GM15510 (cell line): ENCODE measurements around the gene RAVER2.

Experiments used
- POLR2A ChIP-seq: IDR thresholded peaks from 3 replicates; pipeline ENCODE4 v1.6.1; 2011; ENCODE audit warnings: borderline replicate concordance; ENCODE audit not compliant: insufficient read length; ENCODE audit errors: extremely low read depth

The RAVER2 gene

DNA sequence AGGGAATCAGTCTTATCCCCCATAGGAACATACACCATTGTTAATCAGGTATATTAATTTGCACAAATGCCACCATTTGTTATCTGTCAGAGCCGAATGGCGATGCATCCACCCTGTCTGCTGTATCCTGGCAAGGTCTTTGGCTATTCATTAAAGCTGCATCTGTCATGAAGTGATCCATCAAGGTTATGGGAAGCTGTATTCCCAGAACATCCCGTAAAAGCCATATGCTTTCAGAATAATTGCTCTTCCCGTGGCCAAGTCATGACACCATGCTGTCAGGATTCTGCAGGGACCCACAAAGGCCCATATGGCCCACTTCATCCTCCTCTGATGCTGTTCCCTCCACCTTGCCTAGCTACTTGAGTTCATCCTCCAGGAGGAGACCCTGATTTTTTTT lies 103.9 kb downstream of the RAVER2 start:
- TF ChIP-seq POLR2A, result no peak

DNA sequence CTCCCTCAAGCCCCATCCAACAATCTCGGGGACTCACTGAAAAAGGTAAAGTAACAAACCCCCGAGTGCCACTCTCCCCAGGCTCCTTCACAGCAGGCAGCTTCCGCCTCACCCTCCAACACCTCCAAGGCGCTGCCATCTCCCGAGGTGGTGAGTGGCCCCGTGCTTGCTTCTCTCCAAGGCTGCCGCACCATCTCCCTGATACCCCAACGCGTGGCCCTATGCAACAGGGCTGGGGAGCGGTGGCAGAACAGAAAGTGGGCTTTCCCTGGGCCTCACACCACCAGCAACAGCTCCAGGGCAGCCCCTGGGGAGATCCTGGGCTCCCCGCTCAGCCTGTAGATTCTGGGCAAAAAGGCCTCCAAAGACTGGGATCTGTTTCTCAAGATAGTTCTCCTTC lies 105.1 kb downstream of the RAVER2 start:
- TF ChIP-seq POLR2A, result no peak

GRCh38 chr1:64850846-64851245 lies 106.0 kb downstream of the RAVER2 start:
- TF ChIP-seq POLR2A, result no peak

DNA sequence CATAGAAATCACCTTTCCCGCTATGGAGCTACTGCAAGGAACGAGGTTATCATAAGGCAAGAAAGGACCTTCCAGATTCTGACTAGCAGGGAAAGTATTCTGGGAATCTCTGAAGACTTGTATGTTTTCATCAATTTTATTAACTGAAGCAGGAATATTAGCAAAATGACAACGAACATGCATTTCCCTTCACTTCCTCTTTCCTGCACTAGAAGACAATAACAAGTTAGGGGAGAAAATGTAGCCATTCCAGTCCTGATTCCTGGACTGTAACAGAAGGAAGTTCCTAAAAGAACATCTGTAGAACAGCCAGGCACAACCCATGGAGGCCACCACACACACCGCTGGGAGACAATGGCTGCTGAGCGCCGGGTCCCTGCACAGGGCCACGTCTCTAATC lies 106.8 kb downstream of the RAVER2 start:
- TF ChIP-seq POLR2A, result no peak

DNA sequence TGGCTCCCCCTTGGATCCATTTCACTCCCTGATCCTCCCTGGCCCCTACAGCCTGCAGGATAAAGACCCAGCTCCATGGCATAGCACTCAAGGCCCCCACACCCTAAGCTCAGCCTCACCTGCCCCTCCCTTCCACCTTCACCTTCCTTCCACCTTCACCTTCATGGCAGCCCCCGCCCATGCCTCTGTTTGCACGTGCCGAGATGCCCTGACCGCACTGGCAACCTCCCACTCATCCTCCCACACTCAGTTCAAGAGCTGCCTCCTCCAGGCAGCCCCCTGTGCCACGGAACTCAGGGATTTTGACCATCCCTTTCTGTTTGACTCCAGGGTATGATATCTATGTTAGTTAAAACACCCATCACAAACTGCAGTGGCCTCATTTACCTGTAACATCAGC lies 109.8 kb downstream of the RAVER2 start:
- no peak for TF ChIP-seq POLR2A

DNA sequence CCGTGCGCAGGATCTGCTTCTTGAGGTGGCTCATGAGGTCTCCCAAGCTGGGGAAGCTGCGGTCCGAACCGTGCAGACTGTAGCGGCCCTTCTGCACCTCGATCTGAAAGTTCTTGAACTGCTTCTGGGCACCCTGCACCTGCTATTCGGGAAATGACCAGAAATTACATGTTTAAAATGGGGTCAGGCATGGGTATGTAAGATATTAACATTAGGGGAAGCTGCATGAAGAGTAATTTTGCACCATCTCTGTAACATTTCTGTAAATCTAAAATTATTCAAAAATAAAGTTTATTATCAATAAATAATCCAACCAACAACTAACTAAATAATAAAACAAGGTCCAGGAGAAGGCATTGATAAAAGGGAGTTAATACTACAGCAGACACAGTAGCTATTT lies 110.7 kb downstream of the RAVER2 start:
- TF ChIP-seq POLR2A, result no peak

DNA sequence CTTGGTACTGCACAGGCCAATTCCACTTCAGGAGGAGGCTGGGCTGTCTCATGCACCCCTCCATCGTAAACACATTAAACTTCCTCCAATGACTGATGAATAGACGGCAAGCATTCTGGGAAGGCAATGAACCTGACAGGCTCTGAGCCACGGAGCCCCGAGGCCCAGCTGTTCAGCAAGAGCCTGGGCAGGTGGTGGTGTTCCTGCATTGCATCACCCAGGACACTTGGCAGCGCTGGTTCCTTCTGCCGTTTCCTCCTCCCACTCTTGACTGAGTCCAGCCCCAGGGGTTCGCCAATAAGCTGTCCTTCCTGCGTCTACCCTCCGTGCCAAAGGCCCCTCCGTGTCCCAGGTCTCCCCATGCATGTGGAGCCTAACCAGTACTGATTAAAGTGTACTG lies 111.7 kb downstream of the RAVER2 start:
- TF ChIP-seq POLR2A, result no peak

GRCh38 chr1:64857347-64857746 lies 112.5 kb downstream of the RAVER2 start:
- TF ChIP-seq POLR2A, result no peak

- no peak for TF ChIP-seq POLR2A
These were observed 116.7 kb downstream of the RAVER2 start for GRCh38 chr1:64861611-64862010.

GRCh38 chr1:64864018-64864940 lies 119.4 kb downstream of the RAVER2 start:
- TF ChIP-seq POLR2A, result no peak

GRCh38 chr1:64865105-64865757 lies 120.4 kb downstream of the RAVER2 start:
- no peak for TF ChIP-seq POLR2A

GRCh38 chr1:64866689-64867088 lies 121.8 kb downstream of the RAVER2 start:
- no peak for TF ChIP-seq POLR2A

DNA sequence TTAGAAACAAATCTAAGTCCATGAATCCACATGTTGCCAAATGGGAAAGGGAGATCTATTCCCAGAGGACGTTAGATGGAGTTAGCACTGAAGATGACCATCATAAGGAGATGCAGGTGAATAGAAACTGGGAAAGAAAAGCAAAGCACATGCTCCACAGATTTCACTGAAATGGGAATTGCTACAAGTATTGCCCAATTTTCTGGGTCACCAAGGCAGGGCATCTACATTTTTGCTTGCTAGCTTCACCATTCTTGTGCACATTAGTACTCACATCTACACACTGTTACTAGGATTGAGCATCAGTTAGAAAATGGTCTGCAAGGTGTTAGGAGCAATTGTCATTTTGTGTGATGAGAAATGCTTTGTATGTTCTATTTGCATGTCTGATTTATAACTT lies 122.4 kb downstream of the RAVER2 start:
- no peak for TF ChIP-seq POLR2A

- no peak for TF ChIP-seq POLR2A
These were observed 126.4 kb downstream of the RAVER2 start for GRCh38 chr1:64871256-64871655.

DNA sequence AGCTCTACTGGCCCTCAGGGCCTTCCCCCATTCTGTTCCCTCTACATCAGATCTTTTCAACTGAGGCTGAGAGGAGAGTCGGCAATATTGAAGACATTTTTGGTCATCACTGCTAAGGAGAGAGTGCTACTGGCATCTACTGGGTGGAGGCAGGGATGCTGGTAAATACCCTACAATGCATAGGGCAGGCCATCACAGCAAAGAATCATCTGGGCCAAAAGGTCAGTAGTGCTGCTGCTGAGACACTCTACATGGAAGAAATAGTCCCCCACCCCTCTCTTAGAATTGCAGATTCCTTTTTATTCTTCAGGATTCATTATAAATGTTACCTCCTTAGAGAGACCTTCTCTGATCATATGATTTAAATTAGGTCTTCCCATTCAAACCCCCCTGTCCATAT lies 127.2 kb downstream of the RAVER2 start:
- TF ChIP-seq POLR2A, result no peak

- no peak for TF ChIP-seq POLR2A
These were observed 128.7 kb downstream of the RAVER2 start for GRCh38 chr1:64873576-64873975.

- TF ChIP-seq POLR2A, result no peak
These were observed 129.8 kb downstream of the RAVER2 start for GRCh38 chr1:64874666-64875065.

DNA sequence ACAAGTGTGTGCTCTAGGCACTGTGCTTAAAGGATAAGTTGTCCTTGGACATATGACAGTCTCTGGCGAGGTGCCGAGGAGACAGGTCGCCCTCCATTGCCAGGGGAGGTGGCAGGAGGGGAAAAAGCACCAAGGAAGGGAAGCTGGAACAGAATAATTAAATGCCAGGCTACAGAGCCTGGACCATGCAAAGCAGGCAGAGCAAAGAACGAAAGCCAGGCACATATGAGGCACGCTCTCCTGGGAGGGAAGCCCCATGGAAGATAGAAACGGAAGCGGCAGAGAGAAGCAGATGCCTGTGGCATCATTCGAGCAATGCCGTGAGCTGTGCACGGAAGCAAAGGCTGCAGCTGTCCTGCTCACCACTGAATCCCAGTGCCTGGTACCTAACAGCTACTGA lies 130.2 kb downstream of the RAVER2 start:
- TF ChIP-seq POLR2A, result no peak
